22Rv1 (cell line): Measurements from ENCODE around the gene ZNF609.

Experiments
- ZFX ChIP-seq: fragments of 450-650 bp; IDR thresholded peaks from 2 replicates; pipeline ENCODE4 v1.6.1; 2017; ENCODE audit warnings: antibody characterized with exemption, borderline replicate concordance
- TF ChIP-seq, protein P1 (sequence below): fragments of 450-650 bp; IDR thresholded peaks from 2 replicates; pipeline ENCODE4 v1.5.1; 2017; ENCODE audit warnings: mild to moderate bottlenecking

- TF ChIP-seq, protein P1, sequence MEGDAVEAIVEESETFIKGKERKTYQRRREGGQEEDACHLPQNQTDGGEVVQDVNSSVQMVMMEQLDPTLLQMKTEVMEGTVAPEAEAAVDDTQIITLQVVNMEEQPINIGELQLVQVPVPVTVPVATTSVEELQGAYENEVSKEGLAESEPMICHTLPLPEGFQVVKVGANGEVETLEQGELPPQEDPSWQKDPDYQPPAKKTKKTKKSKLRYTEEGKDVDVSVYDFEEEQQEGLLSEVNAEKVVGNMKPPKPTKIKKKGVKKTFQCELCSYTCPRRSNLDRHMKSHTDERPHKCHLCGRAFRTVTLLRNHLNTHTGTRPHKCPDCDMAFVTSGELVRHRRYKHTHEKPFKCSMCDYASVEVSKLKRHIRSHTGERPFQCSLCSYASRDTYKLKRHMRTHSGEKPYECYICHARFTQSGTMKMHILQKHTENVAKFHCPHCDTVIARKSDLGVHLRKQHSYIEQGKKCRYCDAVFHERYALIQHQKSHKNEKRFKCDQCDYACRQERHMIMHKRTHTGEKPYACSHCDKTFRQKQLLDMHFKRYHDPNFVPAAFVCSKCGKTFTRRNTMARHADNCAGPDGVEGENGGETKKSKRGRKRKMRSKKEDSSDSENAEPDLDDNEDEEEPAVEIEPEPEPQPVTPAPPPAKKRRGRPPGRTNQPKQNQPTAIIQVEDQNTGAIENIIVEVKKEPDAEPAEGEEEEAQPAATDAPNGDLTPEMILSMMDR, result no peak
- TF ChIP-seq ZFX, result no peak
Measured at GRCh38 chr15:64502151-64502550, 41.8 kb downstream of the ZNF609 start.
